Loucy (cell line): ENCODE measurements around the gene ATOH7.
A peak's percentile ranks its signal among the peaks of the same experiment; 100 is the strongest.

Experiments used
- H2AFZ ChIP-seq: fragments of 200-600 bp; sonication (generic); 2 replicates; pipeline ENCODE4 v1.6.0; 2016; ENCODE audit warnings: antibody characterized with exemption, mild to moderate bottlenecking, low read length, moderate library complexity
- H3F3A ChIP-seq: fragments of 200-600 bp; 2 replicates; pipeline ENCODE4 v1.6.0; 2016; ENCODE audit warnings: antibody characterized with exemption, low read depth, mild to moderate bottlenecking
- H3K27me3 ChIP-seq: fragments of 200-600 bp; sonication (generic); 2 replicates; pipeline ENCODE4 v1.6.1; 2014; ENCODE audit warnings: low read length, mild to moderate bottlenecking; ENCODE audit not compliant: insufficient read depth, poor library complexity, severe bottlenecking
- H3K36me3 ChIP-seq: fragments of 200-600 bp; sonication (generic); 2 replicates; pipeline ENCODE4 v1.6.1; 2016; ENCODE audit warnings: low read length; ENCODE audit not compliant: insufficient read depth
- H3K4me1 ChIP-seq: fragments of 200-600 bp; sonication (generic); 2 replicates; pipeline ENCODE4 v1.5.1; 2014; ENCODE audit warnings: low read length, mild to moderate bottlenecking; ENCODE audit not compliant: insufficient read depth, poor library complexity, severe bottlenecking
- H3K4me2 ChIP-seq: fragments of 200-600 bp; sonication (generic); 2 replicates; pipeline ENCODE4 v1.6.0; 2014; ENCODE audit warnings: antibody characterized with exemption, low read length, low read depth, mild to moderate bottlenecking; ENCODE audit not compliant: poor library complexity, severe bottlenecking
- H3K4me3 ChIP-seq: fragments of 200-600 bp; sonication (generic); 2 replicates; pipeline ENCODE4 v1.5.1; 2014; ENCODE audit warnings: low read length, mild to moderate bottlenecking, mixed read lengths; ENCODE audit not compliant: poor library complexity, severe bottlenecking
- H3K79me2 ChIP-seq: fragments of 200-600 bp; sonication (generic); 2 replicates; pipeline ENCODE4 v1.6.1; 2014; ENCODE audit warnings: low read length; ENCODE audit not compliant: insufficient read depth
- H3K9ac ChIP-seq: fragments of 200-600 bp; sonication (generic); 2 replicates; pipeline ENCODE4 v1.6.0; 2014; ENCODE audit warnings: mild to moderate bottlenecking, low read depth, low read length, moderate library complexity; ENCODE audit not compliant: poor library complexity, severe bottlenecking
- H3K9me2 ChIP-seq: fragments of 200-600 bp; sonication (generic); replicated peaks from 2 replicates; pipeline ENCODE4 v1.6.1; 2016; ENCODE audit warnings: low read depth, low read length, mixed read lengths
- H3K9me3 ChIP-seq: fragments of 200-600 bp; sonication (generic); 2 replicates; pipeline ENCODE4 v1.6.1; 2014; ENCODE audit warnings: mild to moderate bottlenecking, antibody characterized with exemption, low read length, low read depth; ENCODE audit not compliant: insufficient read depth
- H4K20me1 ChIP-seq: fragments of 200-600 bp; sonication (generic); 2 replicates; pipeline ENCODE4 v1.6.0; 2014; ENCODE audit warnings: antibody characterized with exemption, low read length, mild to moderate bottlenecking; ENCODE audit not compliant: insufficient read depth, poor library complexity, severe bottlenecking
- EZH2phosphoT487 ChIP-seq: fragments of 200-600 bp; IDR thresholded peaks from 2 replicates; pipeline ENCODE4 v1.6.1; 2018; ENCODE audit warnings: antibody characterized with exemption, mild to moderate bottlenecking, moderate library complexity, borderline replicate concordance
- TF ChIP-seq, protein P1 (sequence below): fragments of 200-600 bp; sonication (generic); conservative IDR thresholded peaks from 2 replicates; pipeline ENCODE4 v1.5.1; 2014; ENCODE audit warnings: mild to moderate bottlenecking, antibody characterized with exemption, low read length

The ATOH7 gene

DNA sequence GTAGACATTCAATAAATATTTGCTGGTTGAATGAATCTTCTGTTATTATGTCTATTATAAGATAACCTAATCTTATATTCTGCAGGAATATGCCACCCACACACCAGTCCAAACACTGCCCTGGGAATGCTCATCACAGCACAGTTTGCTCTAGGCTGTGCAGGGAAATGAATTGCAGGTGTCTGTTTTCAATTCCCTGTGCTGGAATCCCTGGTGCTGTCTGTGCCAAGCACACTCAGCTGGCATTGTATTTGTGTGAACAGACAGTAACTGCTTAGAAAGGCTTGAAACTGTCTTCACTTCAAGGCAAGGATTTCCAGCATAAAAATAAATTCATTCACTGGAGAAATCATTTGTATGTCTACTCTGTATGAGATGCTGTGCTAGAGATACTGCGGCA, 20.2 kb downstream of the ATOH7 start:
- Histone ChIP-seq H3K4me1 (no peaks in the 10 kb centered on the region), H3K9ac (no peak overlapping the region), H3K4me2 (no peak overlapping the region), H3K9me3 (no peaks in the 10 kb centered on the region), H3K4me3 (no peak overlapping the region), H3K27me3 (no peaks in the 10 kb centered on the region), H4K20me1 (no peaks in the 10 kb centered on the region), H3K9me2 (no peaks in the 10 kb centered on the region), H2AFZ (no peak overlapping the region), H3F3A (no peaks in the 10 kb centered on the region), H3K79me2 (no peaks in the 10 kb centered on the region), H3K36me3 (no peaks in the 10 kb centered on the region)
- TF ChIP-seq EZH2phosphoT487, result no peak
- TF ChIP-seq, protein P1, sequence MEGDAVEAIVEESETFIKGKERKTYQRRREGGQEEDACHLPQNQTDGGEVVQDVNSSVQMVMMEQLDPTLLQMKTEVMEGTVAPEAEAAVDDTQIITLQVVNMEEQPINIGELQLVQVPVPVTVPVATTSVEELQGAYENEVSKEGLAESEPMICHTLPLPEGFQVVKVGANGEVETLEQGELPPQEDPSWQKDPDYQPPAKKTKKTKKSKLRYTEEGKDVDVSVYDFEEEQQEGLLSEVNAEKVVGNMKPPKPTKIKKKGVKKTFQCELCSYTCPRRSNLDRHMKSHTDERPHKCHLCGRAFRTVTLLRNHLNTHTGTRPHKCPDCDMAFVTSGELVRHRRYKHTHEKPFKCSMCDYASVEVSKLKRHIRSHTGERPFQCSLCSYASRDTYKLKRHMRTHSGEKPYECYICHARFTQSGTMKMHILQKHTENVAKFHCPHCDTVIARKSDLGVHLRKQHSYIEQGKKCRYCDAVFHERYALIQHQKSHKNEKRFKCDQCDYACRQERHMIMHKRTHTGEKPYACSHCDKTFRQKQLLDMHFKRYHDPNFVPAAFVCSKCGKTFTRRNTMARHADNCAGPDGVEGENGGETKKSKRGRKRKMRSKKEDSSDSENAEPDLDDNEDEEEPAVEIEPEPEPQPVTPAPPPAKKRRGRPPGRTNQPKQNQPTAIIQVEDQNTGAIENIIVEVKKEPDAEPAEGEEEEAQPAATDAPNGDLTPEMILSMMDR, result no peak

DNA sequence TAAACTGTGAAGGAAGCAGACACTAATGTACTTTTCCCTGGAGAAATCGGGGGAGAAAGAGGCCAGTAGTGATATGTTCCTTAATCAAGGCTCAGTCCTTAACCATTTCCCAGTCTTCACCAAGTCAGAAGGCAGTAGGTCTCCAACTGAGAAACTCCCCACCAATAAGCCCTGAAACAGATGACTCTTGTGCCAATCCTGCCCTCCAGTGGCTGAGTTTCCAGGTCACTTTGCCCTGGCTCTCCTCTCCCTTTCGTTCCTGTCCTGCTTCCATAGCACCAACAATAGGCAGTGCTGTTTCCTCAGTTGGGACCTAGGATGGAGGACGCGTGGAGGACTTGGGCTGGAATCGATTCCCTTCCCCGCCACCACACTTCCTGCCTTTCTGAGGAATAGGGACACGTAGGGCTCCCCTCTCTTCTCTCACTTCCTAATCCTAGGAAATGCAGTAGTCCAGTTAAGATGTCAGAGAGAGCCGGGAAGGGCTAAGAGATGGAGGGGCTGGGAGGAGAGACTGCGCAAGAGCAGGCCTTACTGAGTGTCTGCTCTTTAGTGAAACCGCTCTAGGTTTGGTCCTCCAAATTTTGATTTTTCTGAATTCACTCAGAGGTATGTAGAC, 23.4 kb downstream of the ATOH7 start:
- Histone ChIP-seq H3K4me3 (no peak overlapping the region), H3K4me1 (no peaks in the 10 kb centered on the region), H4K20me1 (no peaks in the 10 kb centered on the region), H3K27me3 (no peaks in the 10 kb centered on the region), H3K9ac (no peak overlapping the region), H2AFZ (peak overlapping the region; percentile 32), H3K36me3 (no peaks in the 10 kb centered on the region), H3K79me2 (no peaks in the 10 kb centered on the region), H3K9me3 (no peaks in the 10 kb centered on the region), H3K4me2 (no peak overlapping the region), H3K9me2 (no peaks in the 10 kb centered on the region), H3F3A (no peaks in the 10 kb centered on the region)
- TF ChIP-seq, protein P1, result peak; percentile 67
- no peak for TF ChIP-seq EZH2phosphoT487

DNA sequence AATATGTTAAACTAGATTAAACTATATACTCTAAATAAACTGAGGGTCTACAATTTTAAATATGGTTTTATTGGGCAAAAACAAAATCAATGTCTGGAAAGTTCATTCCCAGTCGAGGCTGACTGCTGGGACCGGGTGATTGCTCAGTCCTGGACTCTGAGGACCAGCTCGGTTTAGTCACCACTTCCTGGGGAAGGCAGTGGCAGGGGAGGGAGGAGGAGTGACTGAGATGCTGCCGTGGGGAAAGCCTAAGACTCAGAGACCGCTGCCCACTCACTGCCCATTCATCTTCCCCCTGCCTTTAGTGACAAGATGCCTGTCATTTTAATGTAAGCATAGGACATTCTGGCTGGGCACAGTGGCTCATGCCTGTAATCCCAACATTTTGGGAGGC, 29.0 kb downstream of the ATOH7 start:
- H3K36me3 ChIP-seq, result no peaks in the 10 kb centered on the region
- H3K9ac ChIP-seq, result no peak overlapping the region

More for the DNA sequence above, 29.0 kb downstream of the ATOH7 start:
- no peak for TF ChIP-seq EZH2phosphoT487
- TF ChIP-seq, protein P1, result no peak
- no peak overlapping the region for H3K4me3 ChIP-seq
- H2AFZ ChIP-seq, result 0 out of 2 replicates have a peak overlapping the region, but pooled peaks have one; percentile 20
- no peaks in the 10 kb centered on the region for H3K79me2 ChIP-seq
- no peaks in the 10 kb centered on the region for H4K20me1 ChIP-seq
- no peaks in the 10 kb centered on the region for H3K4me1 ChIP-seq
- no peaks in the 10 kb centered on the region for H3K27me3 ChIP-seq
- no peaks in the 10 kb centered on the region for H3K9me2 ChIP-seq
- no peaks in the 10 kb centered on the region for H3F3A ChIP-seq
- H3K4me2 ChIP-seq, result peak overlapping the region; percentile 44
- no peaks in the 10 kb centered on the region for H3K9me3 ChIP-seq
